ENCODE results near the gene ADCY6.

DNA sequence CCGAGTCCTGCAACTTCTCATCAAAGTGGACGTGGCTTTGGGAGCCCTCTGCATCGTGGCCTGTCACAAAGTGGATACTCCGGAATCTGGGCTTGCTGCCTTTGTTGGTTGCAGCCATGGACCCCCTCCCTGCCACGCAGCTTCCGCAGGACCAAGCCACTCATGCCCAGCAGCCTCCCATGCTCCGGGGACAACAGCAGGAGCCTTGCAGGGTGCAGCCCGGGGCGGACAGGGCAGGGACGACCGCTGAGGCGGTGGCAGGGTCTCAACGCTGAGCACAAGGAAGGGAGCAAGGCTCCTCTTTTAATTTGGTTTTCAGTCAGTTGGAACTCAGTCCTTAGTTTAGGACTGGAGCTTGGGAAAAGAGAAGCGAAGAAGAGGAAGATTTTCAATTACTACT lies 12.1 kb upstream of the ADCY6 start:
- TF ChIP-seq, protein P1, sequence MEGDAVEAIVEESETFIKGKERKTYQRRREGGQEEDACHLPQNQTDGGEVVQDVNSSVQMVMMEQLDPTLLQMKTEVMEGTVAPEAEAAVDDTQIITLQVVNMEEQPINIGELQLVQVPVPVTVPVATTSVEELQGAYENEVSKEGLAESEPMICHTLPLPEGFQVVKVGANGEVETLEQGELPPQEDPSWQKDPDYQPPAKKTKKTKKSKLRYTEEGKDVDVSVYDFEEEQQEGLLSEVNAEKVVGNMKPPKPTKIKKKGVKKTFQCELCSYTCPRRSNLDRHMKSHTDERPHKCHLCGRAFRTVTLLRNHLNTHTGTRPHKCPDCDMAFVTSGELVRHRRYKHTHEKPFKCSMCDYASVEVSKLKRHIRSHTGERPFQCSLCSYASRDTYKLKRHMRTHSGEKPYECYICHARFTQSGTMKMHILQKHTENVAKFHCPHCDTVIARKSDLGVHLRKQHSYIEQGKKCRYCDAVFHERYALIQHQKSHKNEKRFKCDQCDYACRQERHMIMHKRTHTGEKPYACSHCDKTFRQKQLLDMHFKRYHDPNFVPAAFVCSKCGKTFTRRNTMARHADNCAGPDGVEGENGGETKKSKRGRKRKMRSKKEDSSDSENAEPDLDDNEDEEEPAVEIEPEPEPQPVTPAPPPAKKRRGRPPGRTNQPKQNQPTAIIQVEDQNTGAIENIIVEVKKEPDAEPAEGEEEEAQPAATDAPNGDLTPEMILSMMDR (IDR thresholded peaks at IDR 0.05), result no peak
- no peak for TF ChIP-seq POLR2AphosphoS5 (IDR thresholded peaks at IDR 0.05; ENCODE audit: low read depth, low read length)
- TF ChIP-seq, protein P2, sequence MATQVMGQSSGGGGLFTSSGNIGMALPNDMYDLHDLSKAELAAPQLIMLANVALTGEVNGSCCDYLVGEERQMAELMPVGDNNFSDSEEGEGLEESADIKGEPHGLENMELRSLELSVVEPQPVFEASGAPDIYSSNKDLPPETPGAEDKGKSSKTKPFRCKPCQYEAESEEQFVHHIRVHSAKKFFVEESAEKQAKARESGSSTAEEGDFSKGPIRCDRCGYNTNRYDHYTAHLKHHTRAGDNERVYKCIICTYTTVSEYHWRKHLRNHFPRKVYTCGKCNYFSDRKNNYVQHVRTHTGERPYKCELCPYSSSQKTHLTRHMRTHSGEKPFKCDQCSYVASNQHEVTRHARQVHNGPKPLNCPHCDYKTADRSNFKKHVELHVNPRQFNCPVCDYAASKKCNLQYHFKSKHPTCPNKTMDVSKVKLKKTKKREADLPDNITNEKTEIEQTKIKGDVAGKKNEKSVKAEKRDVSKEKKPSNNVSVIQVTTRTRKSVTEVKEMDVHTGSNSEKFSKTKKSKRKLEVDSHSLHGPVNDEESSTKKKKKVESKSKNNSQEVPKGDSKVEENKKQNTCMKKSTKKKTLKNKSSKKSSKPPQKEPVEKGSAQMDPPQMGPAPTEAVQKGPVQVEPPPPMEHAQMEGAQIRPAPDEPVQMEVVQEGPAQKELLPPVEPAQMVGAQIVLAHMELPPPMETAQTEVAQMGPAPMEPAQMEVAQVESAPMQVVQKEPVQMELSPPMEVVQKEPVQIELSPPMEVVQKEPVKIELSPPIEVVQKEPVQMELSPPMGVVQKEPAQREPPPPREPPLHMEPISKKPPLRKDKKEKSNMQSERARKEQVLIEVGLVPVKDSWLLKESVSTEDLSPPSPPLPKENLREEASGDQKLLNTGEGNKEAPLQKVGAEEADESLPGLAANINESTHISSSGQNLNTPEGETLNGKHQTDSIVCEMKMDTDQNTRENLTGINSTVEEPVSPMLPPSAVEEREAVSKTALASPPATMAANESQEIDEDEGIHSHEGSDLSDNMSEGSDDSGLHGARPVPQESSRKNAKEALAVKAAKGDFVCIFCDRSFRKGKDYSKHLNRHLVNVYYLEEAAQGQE (IDR thresholded peaks at IDR 0.05; ENCODE audit: insufficient read depth in 1 of 2, low read depth in 2 of 2, low read length in 1 of 2), result no peak
